PC-3 (cell line): ENCODE results near the gene TMED6. TPM values are rescaled to one million over a fixed set of nuclear protein-coding genes. Genes with fewer than 3 reads are reported as not detected.
A peak's percentile ranks its signal among the peaks of the same experiment; 100 is the strongest.

Experiments
- ATAC-seq: fragments of 200-7000 bp; cut with Tn5 transposase; 2 replicates; pipeline ENCODE4 v1.9.1; 2020; ENCODE audit warnings: mild to moderate bottlenecking, moderate library complexity
- BruUV-seq: library from RNA; stranded (reverse); fragments of 400-500 nt; replicated peaks from 2 replicates; lab custom pipeline; 2021; lab: Mats Ljungman, UMichigan
- CTCF ChIA-PET: fragments of 300-600 bp; sonication (Branson Sonifier 250); formaldehyde crosslinking; loops from one replicate; lab custom pipeline; 2022; ENCODE audit warnings: antibody characterized with exemption; lab: Charles Lee
- POLR2A ChIA-PET: fragments of 300-600 bp; sonication (Branson Sonifier 250); formaldehyde crosslinking; loops from one replicate; lab custom pipeline; 2022; ENCODE audit warnings: antibody characterized with exemption; ENCODE audit not compliant: unreplicated experiment; lab: Charles Lee
- DNase-seq: peaks from one replicate; pipeline ENCODE4 v3.0.0-alpha.2; 2015
- H2AFZ ChIP-seq: fragments of 300-600 bp; sonication (generic); 2 replicates; pipeline ENCODE4 v1.6.0; 2016; ENCODE audit warnings: antibody characterized with exemption, low read length
- H3F3A ChIP-seq: fragments of 300-600 bp; sonication (generic); one replicate; pipeline ENCODE4 v1.6.0; 2017; ENCODE audit warnings: antibody characterized with exemption, low read length, control low read depth, mild to moderate bottlenecking; ENCODE audit not compliant: unreplicated experiment
- H3K27ac ChIP-seq: fragments of 300-600 bp; sonication (generic); 2 replicates; pipeline ENCODE4 v1.5.1; 2016; ENCODE audit warnings: mild to moderate bottlenecking, low read length
- H3K27me3 ChIP-seq: fragments of 300-600 bp; sonication (generic); 2 replicates; pipeline ENCODE4 v1.6.1; 2016; ENCODE audit warnings: low read length, mixed read lengths
- H3K36me3 ChIP-seq: fragments of 300-600 bp; sonication (generic); 2 replicates; pipeline ENCODE4 v1.6.1; 2016; ENCODE audit warnings: low read depth, mixed run types, low read length, mixed read lengths
- H3K4me1 ChIP-seq: fragments of 300-600 bp; sonication (generic); 2 replicates; pipeline ENCODE4 v1.5.1; 2016; ENCODE audit warnings: low read length; ENCODE audit not compliant: insufficient read depth
- H3K4me2 ChIP-seq: fragments of 300-600 bp; sonication (generic); 2 replicates; pipeline ENCODE4 v1.6.0; 2016; ENCODE audit warnings: low read length
- H3K4me3 ChIP-seq: fragments of 300-600 bp; sonication (generic); 2 replicates; pipeline ENCODE4 v1.5.1; 2016; ENCODE audit warnings: mild to moderate bottlenecking, low read length, mixed read lengths
- H3K79me2 ChIP-seq: fragments of 300-600 bp; sonication (generic); 2 replicates; pipeline ENCODE4 v1.6.1; 2017; ENCODE audit warnings: low read length, mixed read lengths
- H3K9ac ChIP-seq: fragments of 300-600 bp; sonication (generic); 2 replicates; pipeline ENCODE4 v1.6.0; 2016; ENCODE audit warnings: mild to moderate bottlenecking, low read length
- H3K9me2 ChIP-seq: fragments of 300-600 bp; sonication (generic); replicated peaks from 2 replicates; pipeline ENCODE4 v1.6.1; 2016; ENCODE audit warnings: mixed run types, low read length, mixed read lengths
- H3K9me3 ChIP-seq: fragments of 300-600 bp; sonication (generic); 2 replicates; pipeline ENCODE4 v1.6.1; 2016; ENCODE audit warnings: low read length, mixed read lengths
- H4K20me1 ChIP-seq: fragments of 300-600 bp; sonication (generic); 2 replicates; pipeline ENCODE4 v1.6.1; 2016; ENCODE audit warnings: low read length, mixed read lengths
- CTCF ChIP-seq: fragments of 300-600 bp; sonication (generic); conservative IDR thresholded peaks from 2 replicates; pipeline ENCODE4 v1.5.1; 2017; ENCODE audit warnings: antibody characterized with exemption, low read depth, mild to moderate bottlenecking, low read length
- EZH2 ChIP-seq: fragments of 300-600 bp; sonication (generic); IDR thresholded peaks from one replicate; pipeline ENCODE4 v1.6.1; 2017; ENCODE audit warnings: antibody characterized with exemption, mild to moderate bottlenecking, low read length; ENCODE audit not compliant: unreplicated experiment
- EZH2phosphoT487 ChIP-seq: fragments of 300-600 bp; sonication (generic); IDR thresholded peaks from 2 replicates; pipeline ENCODE4 v1.6.1; 2018; ENCODE audit warnings: mild to moderate bottlenecking, antibody characterized with exemption, low read length, borderline replicate concordance
- intact Hi-C: fragments of 100-400 bp; cut with micrococcal nuclease; formaldehyde crosslinking; loops from 2 replicates; pipeline ENCODE4 v1.9.0; 2023
- total RNA-seq: library from RNA; depleted of rRNA; stranded (reverse); fragments of >200 nt; gene quantifications from 2 replicates; pipeline ENCODE4 v1.2.3, GENCODE V29; 2014

TMED6 gene
- total RNA-seq, 1 experiment from 2014 or later = not detected

- DNase-seq (no peak), ATAC-seq (no peak)
- TF ChIP-seq EZH2 (no peak), EZH2phosphoT487 (no peak), CTCF (no peak)
- H3K4me3 ChIP-seq = no peak overlapping the region
- CTCF ChIA-PET = interaction anchor here (0.6 to 1.1 kb wide), 5 partner anchors 8 to 359 kb away, joined by 3 to 7 read pairs (median 4); partner anchors contain the start of gene NOB1
- POLR2A ChIA-PET = no interaction called here
- no peaks in the 10 kb centered on the region for H3K9me3 ChIP-seq
- no peak overlapping the region for H3K9ac ChIP-seq
- intact Hi-C loops = loop anchor here (1.0 to 10.0 kb wide), 6 partner anchors 56 to 359 kb away; partner anchors contain the start of genes NFAT5 and NOB1
- H3K27me3 ChIP-seq = no peaks in the 10 kb centered on the region
- BruUV-seq = no TSS peak
- no peaks in the 10 kb centered on the region for H3K79me2 ChIP-seq
- H3K4me2 ChIP-seq = no peak overlapping the region
- no peak overlapping the region for H2AFZ ChIP-seq
- H4K20me1 ChIP-seq = no peaks in the 10 kb centered on the region
- H3F3A ChIP-seq = no peaks in the 10 kb centered on the region
- no peaks in the 10 kb centered on the region for H3K9me2 ChIP-seq
- H3K36me3 ChIP-seq = no peaks in the 10 kb centered on the region
- H3K4me1 ChIP-seq = peaks cover 29% of the 10 kb centered on the region
- H3K27ac ChIP-seq = peak overlapping the region; percentile 79; the same call in 1 of the 2 replicates
Observed at GRCh38 chr16:69395859-69396186, 44.2 kb upstream of the TMED6 start.

GRCh38 chr16:69393898-69394849 lies 42.6 kb upstream of the TMED6 start:
- no peaks in the 10 kb centered on the region for H4K20me1 ChIP-seq
- H3K4me2 ChIP-seq = peak overlapping the region; percentile 5; the same call in 1 of the 2 replicates
- no peaks in the 10 kb centered on the region for H3K27me3 ChIP-seq
- H3K9me3 ChIP-seq = no peaks in the 10 kb centered on the region
- no peaks in the 10 kb centered on the region for H3K9me2 ChIP-seq
- ATAC-seq (peak; percentile 37), DNase-seq (peak; percentile 44)
- H2AFZ ChIP-seq = 0 out of 2 replicates have a peak overlapping the region, but pooled peaks have one; percentile 19
- H3K4me3 ChIP-seq = no peak overlapping the region
- ChIA-PET POLR2A (no interaction called here), CTCF (interaction anchor here (0.5 kb wide), 1 partner anchor 314 kb away, joined by 4 read pairs; no protein-coding TSS in a partner anchor)
- no peaks in the 10 kb centered on the region for H3K36me3 ChIP-seq
- no TSS peak for BruUV-seq
- H3K27ac ChIP-seq = peak overlapping the region; percentile 31; the same call in 1 of the 2 replicates
- TF ChIP-seq CTCF (no peak), EZH2 (no peak), EZH2phosphoT487 (no peak)
- no peaks in the 10 kb centered on the region for H3F3A ChIP-seq
- no peak overlapping the region for H3K9ac ChIP-seq
- H3K4me1 ChIP-seq = peaks cover 29% of the 10 kb centered on the region
- intact Hi-C loops = loop anchor here (10.0 kb wide), 2 partner anchors 251 to 361 kb away; partner anchors contain the start of gene NOB1
- H3K79me2 ChIP-seq = no peaks in the 10 kb centered on the region
